HG03103 (cell line): Measurements from ENCODE around the gene MFAP5.
A peak's percentile ranks its signal among the peaks of the same experiment; 100 is the strongest.

Source experiments
- ATAC-seq: cut with Tn5 transposase; IDR thresholded peaks from one replicate; pipeline ENCODE4 v1.9.1; 2021; ENCODE audit warnings: low read depth; ENCODE audit not compliant: unreplicated experiment

The MFAP5 gene, protein sequence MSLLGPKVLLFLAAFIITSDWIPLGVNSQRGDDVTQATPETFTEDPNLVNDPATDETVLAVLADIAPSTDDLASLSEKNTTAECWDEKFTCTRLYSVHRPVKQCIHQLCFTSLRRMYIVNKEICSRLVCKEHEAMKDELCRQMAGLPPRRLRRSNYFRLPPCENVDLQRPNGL

GRCh38 chr12:8662593-8662992 lies at the start of gene MFAP5:
TSS of gene MFAP5 (minus strand) at chr12:8662826. CDS start at chr12:8662104, 722 bp downstream.
- no peak for ATAC-seq

DNA sequence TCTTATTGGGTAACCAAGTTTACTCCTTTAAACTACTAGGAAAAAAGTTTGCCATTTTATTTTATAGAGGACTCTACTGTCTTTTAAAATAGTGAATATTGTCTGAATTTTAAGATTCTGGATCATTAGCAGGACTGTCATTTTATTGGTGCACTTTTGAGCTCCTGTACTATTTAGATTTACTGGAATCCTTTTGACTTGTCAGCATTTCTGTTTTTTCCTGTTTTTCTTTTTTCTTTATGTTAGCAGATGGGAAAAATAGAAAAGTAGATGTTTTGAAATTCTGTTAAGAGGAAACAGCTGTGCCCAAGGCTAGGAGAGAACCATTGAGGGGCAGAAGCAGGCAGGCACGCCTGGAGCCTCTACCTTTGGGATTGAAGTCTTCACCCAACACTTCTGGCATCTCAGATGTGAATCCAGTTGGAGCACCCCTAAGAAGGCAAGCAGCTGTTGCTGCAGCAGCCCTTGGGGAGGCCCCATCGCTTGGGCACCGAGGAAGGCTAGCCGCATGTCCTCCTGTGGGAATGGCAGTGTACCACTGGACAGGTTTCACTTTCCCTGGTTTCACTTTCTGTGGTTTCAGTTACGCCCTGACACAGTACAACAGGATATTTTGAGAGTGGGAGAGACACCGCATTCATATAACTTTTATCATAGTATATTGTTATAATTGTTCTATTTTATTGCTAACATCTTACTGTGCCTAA lies 46.7 kb upstream of the MFAP5 start:
- no peak for ATAC-seq

DNA sequence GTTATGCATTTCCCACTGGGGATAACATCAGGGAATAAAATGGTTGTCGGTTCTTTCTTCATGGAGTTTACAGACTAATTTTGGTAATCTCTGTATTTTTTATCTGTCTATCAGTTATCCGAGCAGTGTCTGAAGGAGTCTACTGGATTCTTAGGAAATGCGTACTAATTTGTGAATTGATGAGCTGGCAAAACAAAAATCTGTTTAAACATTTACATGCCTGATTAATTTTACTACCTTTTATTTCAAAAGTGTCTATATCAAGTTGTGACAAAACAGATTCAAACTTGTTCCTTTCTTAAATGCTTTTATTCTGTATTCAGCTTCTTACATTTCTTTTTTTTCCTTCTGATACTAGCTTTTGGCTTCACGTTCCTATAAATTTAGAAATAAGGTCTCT lies 39.5 kb upstream of the MFAP5 start:
- no peak for ATAC-seq

GRCh38 chr12:8701046-8701660 lies 38.5 kb upstream of the MFAP5 start:
- ATAC-seq, result no peak

- ATAC-seq, result no peak
Observed at GRCh38 chr12:8699714-8700113, 37.1 kb upstream of the MFAP5 start.

DNA sequence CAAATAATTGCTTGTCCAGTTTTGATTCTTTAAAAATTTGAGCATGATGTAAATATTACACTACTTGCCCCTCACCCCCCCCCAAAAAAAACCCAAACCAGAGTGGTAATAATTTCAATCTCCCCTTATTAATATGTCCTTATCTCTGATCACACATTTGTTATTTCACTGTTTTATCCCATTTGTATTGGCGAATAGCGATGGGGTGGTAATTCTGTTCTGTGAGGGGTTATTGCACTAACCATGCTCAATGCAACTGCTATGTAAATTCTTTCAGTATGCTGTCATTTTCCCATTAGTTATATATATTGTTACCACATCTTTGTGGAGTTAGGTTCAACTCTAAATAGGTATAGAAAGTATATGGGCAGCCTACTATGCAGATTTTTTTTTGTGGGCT lies 36.3 kb upstream of the MFAP5 start:
- ATAC-seq, result no peak

GRCh38 chr12:8698132-8698851 lies 35.7 kb upstream of the MFAP5 start:
- ATAC-seq, result peak; percentile 20

- peak; percentile 78 for ATAC-seq
Observed at GRCh38 chr12:8697476-8698131, 35.0 kb upstream of the MFAP5 start, which contains the start of gene RIMKLB. TSS of gene RIMKLB (plus strand) at chr12:8697991. CDS start at chr12:8713867, 15,876 bp downstream.

DNA sequence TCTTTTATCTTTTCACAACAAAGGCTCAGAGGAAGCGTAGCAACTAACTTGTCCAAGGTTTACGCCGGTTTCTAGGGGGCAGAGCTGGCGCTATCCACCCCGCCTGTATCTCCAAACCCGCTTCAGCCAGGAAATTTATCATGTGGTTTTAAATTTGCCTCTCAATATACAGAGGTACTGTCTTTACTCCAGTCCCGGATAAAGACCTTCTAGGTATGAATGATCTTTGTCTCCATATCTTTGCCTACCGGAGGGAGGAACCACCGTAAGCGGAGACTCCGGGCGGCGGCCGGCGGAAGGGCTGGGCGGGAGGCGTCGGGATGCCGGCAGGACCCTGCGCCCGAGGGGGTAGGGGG lies 34.5 kb upstream of the MFAP5 start:
- ATAC-seq, result no peak

DNA sequence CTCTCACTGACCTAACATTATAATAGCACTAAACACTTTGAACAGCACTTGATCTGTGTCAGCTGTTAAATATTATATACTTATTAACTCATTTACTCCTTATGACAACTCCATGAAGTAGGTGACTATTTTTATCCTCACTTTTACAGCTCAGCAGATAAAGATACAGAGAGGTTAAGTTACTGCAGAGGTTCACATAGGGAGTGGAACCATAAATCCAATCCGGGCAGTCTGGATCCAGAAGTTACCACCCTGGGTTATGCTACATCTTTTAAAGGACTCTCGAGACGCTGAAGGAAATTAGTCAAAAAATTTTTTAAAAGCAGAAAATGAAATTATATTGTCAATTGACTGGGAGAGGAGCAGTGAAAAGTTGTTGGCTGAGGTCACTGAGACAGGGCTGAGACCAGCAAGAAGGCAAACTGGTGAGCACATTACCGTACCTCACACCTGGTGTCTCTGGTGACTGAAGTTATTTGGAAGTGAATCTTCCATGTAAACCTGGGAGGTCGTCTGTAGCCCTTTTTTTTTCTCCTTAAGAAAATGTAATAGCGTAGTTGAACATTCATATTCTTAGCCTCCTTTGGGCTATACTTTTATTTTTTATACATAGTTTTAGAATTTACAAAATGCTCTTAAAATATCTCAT lies 33.9 kb upstream of the MFAP5 start:
- no peak for ATAC-seq

DNA sequence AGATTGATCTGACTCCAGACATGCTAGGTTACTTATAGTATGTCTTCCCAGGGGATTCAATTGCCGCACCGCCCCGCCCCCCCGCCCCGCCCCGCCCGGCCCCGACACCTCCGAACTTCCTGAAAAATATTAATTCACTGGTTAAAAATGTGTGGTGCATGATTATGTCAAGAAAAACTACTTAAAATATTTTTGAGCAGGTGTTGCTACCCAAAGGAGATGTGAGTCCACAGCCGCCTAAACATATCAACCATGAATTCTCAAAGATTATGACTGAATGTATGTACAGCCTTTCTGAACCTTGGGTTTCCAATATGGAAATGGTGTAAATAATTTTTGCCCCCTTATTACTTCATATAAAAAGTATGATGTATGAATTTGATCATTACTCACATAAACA lies 32.5 kb upstream of the MFAP5 start:
- ATAC-seq, result no peak

GRCh38 chr12:8692573-8692972 lies 29.9 kb upstream of the MFAP5 start:
- ATAC-seq, result no peak

- no peak for ATAC-seq
Observed at GRCh38 chr12:8689681-8690080, 27.1 kb upstream of the MFAP5 start.

DNA sequence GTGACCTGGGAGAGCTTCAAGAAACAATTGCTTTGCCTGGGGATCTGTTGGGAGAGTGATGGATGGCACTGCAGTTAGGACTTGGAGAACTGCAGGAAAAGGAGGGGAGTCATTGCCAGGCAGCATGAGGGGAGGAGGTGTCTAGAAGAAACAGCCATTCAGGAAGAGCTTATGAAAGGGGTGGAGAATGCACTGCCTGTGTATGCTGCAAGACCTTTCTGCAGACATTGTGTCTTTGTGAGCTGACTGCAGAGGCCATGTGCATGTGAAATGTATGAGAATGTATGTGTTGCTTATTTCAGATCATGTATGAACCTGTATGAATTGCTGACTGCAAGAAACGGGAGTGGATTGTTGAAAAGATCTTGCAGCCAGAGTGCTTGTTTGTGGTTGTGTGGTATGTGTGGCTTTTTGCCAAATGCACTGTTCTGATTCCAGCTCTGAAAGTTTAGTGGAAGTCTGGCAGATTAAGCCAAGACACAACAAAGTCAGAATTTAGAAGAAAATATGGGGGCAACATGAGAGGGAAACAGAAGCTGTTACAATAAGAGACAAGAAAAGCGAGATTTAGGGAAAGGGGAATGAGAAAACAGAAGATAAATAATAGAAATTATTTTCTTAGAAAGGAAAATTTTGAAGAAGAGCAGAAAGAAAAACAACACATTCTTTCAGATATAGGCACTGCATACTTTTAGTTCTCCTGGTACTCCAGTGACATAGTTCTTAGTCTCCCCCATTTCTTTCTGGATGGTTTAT lies 25.4 kb upstream of the MFAP5 start:
- ATAC-seq, result no peak

DNA sequence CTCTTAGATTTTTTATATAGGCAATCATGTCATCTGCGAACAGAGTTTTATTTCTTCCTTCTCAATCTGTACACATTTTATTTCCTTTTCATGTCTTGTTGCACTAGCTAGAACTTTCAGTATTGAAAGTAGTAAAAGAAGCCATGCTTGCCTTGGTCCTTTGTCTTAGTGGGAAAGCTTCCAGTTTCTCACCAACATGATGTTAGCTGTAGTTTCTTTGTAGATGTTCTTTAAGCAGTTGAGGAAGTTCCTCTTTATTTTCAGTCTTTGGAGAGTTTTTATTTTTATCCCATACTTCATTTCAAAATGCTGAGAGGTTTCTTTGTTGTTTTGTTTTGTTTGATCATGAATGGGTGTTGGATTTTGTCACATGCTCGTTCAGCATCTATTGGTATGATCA lies 22.4 kb upstream of the MFAP5 start:
- no peak for ATAC-seq

DNA sequence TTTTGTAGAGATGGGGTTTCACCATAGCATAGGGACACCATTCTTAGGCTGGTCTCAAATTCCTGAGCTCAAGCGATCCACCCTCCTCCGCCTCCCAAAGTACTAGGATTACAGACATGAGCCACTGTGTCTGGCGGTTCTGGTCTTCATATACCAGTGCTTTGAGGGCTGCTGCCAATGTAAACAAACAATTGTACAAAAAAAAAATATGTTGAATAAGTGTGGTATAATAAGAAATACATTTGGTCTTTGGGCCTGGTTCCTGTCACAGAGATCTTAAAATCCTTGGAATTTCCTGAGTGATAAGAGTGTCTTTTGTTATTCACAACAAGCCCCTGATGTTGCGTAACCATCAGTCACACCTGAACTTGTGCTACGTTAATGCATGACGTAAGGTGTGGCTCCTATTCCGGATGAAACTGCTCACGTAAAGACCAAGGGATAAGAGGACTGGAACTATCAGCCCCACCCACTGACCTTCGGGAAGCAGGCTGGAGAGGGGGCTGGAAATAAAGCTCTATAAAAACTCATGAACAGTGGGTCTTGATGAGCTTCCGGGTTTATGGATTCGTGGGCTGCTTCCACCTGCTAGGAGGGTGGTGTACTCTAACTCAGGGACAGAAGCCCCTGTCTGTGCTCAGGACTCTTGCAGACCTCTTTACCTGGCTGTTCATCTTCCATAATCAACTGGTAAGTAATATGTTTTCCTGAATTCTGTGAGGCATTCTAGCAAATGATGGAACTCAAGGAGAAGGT lies 18.7 kb upstream of the MFAP5 start:
- no peak for ATAC-seq

GRCh38 chr12:8680533-8680932 lies 17.9 kb upstream of the MFAP5 start:
- ATAC-seq, result no peak

DNA sequence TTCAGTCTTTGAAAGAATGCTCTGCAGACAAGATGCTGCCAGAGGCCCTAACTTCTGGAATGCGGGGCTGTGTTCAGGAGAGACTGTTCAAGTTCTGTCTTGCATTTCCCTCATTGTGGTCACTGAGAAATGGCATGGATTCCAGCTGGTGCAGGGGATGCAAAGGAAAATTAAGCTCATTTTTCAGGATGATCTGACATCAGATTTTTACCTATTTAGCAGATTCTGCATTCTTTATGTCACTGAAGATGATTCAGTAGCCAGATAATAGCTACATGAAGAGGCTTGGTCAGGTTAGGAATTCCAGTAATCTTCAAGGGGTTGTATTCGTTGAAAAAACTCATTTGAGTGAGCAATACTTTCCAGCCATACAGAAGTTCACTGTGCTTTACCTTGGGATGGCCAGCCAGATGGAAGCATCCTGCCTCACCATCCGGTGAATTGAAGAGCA lies 16.1 kb upstream of the MFAP5 start:
- no peak for ATAC-seq

DNA sequence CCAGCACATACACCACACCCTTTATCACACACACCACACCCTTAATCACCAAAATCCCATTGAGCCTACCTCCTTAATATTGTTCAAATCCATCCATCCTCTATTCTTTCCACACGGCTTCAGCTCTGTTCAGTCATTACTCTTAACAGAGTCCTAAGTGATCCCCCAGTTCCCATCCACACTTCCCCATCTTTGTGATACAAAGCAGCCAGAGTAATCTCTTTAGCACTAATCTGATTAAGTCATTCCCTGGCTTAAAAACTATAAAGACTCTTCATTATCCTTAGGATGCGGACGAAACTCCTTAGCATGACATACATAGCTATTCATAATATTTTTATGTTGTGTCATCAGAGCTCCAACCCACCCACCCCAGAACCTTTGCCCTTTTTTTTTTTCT lies 14.7 kb upstream of the MFAP5 start:
- ATAC-seq, result no peak
